Mesenchymal stem cell (in vitro differentiated cells and primary cell): ENCODE measurements around the gene TRHDE.
A peak's percentile ranks its signal among the peaks of the same experiment; 100 is the strongest.

Experiments used
- DNase-seq: peaks from one replicate; pipeline ENCODE4 v3.0.0-alpha.2; 2013
- H2AFZ ChIP-seq: one replicate; pipeline ENCODE4 v1.6.1; 2013; ENCODE audit warnings: low read depth, mild to moderate bottlenecking, control low read depth, inconsistent platforms, low read length, moderate library complexity
- H2AK5ac ChIP-seq: 2 replicates; pipeline ENCODE4 v1.6.1; 2013; ENCODE audit warnings: low read length, moderate library complexity, mild to moderate bottlenecking, inconsistent platforms; ENCODE audit not compliant: severe bottlenecking
- H2BK120ac ChIP-seq: one replicate; pipeline ENCODE4 v1.6.1; 2013; ENCODE audit warnings: low read depth, mild to moderate bottlenecking, inconsistent platforms, low read length, moderate library complexity
- H2BK12ac ChIP-seq, 2 experiments: one replicate each; pipeline ENCODE4 v1.6.1; 2013; ENCODE audit warnings: inconsistent platforms in 2 of 2, low read length in 2 of 2, mild to moderate bottlenecking in 2 of 2, moderate library complexity in 2 of 2, control low read depth in 1 of 2
- H2BK15ac ChIP-seq: one replicate; pipeline ENCODE4 v1.6.1; 2013; ENCODE audit warnings: mild to moderate bottlenecking, low read depth, inconsistent platforms; ENCODE audit not compliant: poor library complexity, severe bottlenecking
- H2BK5ac ChIP-seq: 2 replicates; pipeline ENCODE4 v1.6.1; 2013; ENCODE audit warnings: low read depth, mild to moderate bottlenecking, low read length, control low read depth, inconsistent platforms; ENCODE audit not compliant: poor library complexity, severe bottlenecking
- H3K14ac ChIP-seq, 2 experiments: one replicate each; pipeline ENCODE4 v1.6.1; 2013; ENCODE audit warnings: inconsistent platforms in 2 of 2, low read length in 2 of 2, control low read depth in 1 of 2, mild to moderate bottlenecking in 1 of 2, moderate library complexity in 1 of 2
- H3K18ac ChIP-seq, 2 experiments: one replicate each; pipeline ENCODE4 v1.6.1; 2013; ENCODE audit warnings: inconsistent platforms in 2 of 2, low read length in 2 of 2, control low read depth in 1 of 2, low read depth in 1 of 2, mild to moderate bottlenecking in 1 of 2
- H3K23ac ChIP-seq, 2 experiments: one replicate each; pipeline ENCODE4 v1.6.1; 2013; ENCODE audit warnings: inconsistent platforms in 2 of 2, low read length in 2 of 2, mild to moderate bottlenecking in 2 of 2, moderate library complexity in 2 of 2, control low read depth in 1 of 2
- H3K27ac ChIP-seq: 2 replicates; pipeline ENCODE4 v1.5.1; 2013; ENCODE audit warnings: mild to moderate bottlenecking, moderate library complexity, low read length, control low read depth, inconsistent platforms; ENCODE audit not compliant: poor library complexity, severe bottlenecking
- H3K27me3 ChIP-seq, 2 experiments: 2 replicates each; pipeline versions ENCODE4 v1.6.1 to v1.7.0; 2013; ENCODE audit warnings: low read length in 2 of 2, mild to moderate bottlenecking in 2 of 2, moderate library complexity in 2 of 2, control low read depth in 1 of 2, inconsistent platforms in 1 of 2; ENCODE audit not compliant: control insufficient read depth in 1 of 2, insufficient read depth in 1 of 2
- H3K36me3 ChIP-seq, 2 experiments: 2 replicates each; pipeline versions ENCODE4 v1.6.1 to v1.7.0; 2013; ENCODE audit warnings: low read length in 2 of 2, control low read depth in 1 of 2, inconsistent platforms in 1 of 2, low read depth in 1 of 2, mild to moderate bottlenecking in 1 of 2; ENCODE audit not compliant: insufficient read depth in 2 of 2, control insufficient read depth in 1 of 2
- H3K4ac ChIP-seq, 2 experiments: one replicate each; pipeline ENCODE4 v1.6.1; 2013; ENCODE audit warnings: inconsistent platforms in 2 of 2, low read length in 2 of 2, mild to moderate bottlenecking in 2 of 2, moderate library complexity in 2 of 2, control low read depth in 1 of 2, low read depth in 1 of 2
- H3K4me1 ChIP-seq: 2 replicates; pipeline ENCODE4 v1.6.1; 2013; ENCODE audit warnings: low read depth, low read length, control low read depth; ENCODE audit not compliant: control insufficient read depth, insufficient read depth
- H3K4me2 ChIP-seq: 2 replicates; pipeline ENCODE4 v1.6.1; 2013; ENCODE audit warnings: low read length, mild to moderate bottlenecking, inconsistent platforms; ENCODE audit not compliant: poor library complexity, severe bottlenecking
- H3K4me3 ChIP-seq, 2 experiments: 2 replicates each; pipeline versions ENCODE4 v1.5.1 to v1.7.0; 2013; ENCODE audit warnings: low read length in 2 of 2, mild to moderate bottlenecking in 2 of 2, control low read depth in 1 of 2, low read depth in 1 of 2; ENCODE audit not compliant: insufficient read depth in 1 of 2
- H3K79me1 ChIP-seq: replicated peaks from 2 replicates; pipeline ENCODE4 v1.6.1; 2013; ENCODE audit warnings: mild to moderate bottlenecking, control low read depth, low read length, inconsistent platforms; ENCODE audit not compliant: poor library complexity, severe bottlenecking
- H3K9ac ChIP-seq: 2 replicates; pipeline ENCODE4 v1.7.0; 2013; ENCODE audit warnings: mild to moderate bottlenecking, low read length, moderate library complexity
- H3K9me3 ChIP-seq: 2 replicates; pipeline ENCODE4 v1.7.0; 2013; ENCODE audit warnings: mild to moderate bottlenecking, low read length; ENCODE audit not compliant: control insufficient read depth
- H4K8ac ChIP-seq: one replicate; pipeline ENCODE4 v1.6.1; 2013; ENCODE audit warnings: inconsistent platforms, mild to moderate bottlenecking, low read length, moderate library complexity
- H4K91ac ChIP-seq: one replicate; pipeline ENCODE4 v1.6.1; 2013; ENCODE audit warnings: mild to moderate bottlenecking, low read length, inconsistent platforms
- WGBS: methylation state at CpG from one replicate; pipeline ENCODE4 v1.1.7; 2013; ENCODE audit warnings: mixed read lengths; 5-methylcytosine and 5-hydroxymethylcytosine counted together

Gene TRHDE

GRCh38 chr12:72491426-72491825, 219.3 kb downstream of the TRHDE start:
- no peak overlapping the region for H2AK5ac ChIP-seq
- H3K9me3 ChIP-seq = peaks cover 16% of the 10 kb centered on the region
- H2AFZ ChIP-seq = no peak overlapping the region
- no peaks in the 10 kb centered on the region for H3K36me3 ChIP-seq
- H4K91ac ChIP-seq = no peak overlapping the region
- no peak overlapping the region for H3K27ac ChIP-seq
- no peak overlapping the region for H2BK120ac ChIP-seq
- no peak overlapping the region for H4K8ac ChIP-seq
- no peak overlapping the region for H2BK15ac ChIP-seq
- DNase-seq = no peak
- no peak overlapping the region for H3K14ac ChIP-seq
- H3K4me2 ChIP-seq = no peak overlapping the region
- H2BK5ac ChIP-seq = no peak overlapping the region
- H3K18ac ChIP-seq = no peak overlapping the region
- no peak overlapping the region for H3K4me3 ChIP-seq
- H3K4ac ChIP-seq = no peak overlapping the region
- H3K27me3 ChIP-seq = no peaks in the 10 kb centered on the region
- H3K9ac ChIP-seq = no peak overlapping the region
- H2BK12ac ChIP-seq = no peak overlapping the region
- no peak overlapping the region for H3K23ac ChIP-seq
- no peaks in the 10 kb centered on the region for H3K4me1 ChIP-seq
- 97% methylated on average over 3 of the region's 4 CpGs for WGBS
- H3K79me1 ChIP-seq = no peaks in the 10 kb centered on the region

DNA sequence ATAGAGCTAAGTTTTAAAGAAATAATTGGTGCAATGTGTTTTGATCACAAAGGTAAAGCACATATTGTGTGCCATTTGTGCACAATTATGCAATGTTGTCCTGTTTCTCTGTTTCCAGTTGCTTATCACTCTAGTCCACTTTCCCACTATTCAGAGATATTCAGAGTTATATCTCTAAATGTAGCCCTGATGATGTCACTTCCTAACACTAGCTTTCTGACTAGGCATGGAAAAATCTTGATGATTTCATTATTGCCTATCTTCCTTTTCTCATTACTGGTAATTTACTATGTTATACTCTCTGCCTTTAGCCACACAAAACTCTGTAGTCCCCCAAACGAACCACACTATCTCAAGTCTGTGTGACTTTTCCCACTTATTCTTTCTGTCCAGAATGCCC, 221.2 kb downstream of the TRHDE start:
- Histone ChIP-seq H3K27ac (no peak overlapping the region), H3K79me1 (no peaks in the 10 kb centered on the region), H2AK5ac (no peak overlapping the region), H2BK15ac (no peak overlapping the region), H3K27me3 (no peaks in the 10 kb centered on the region), H3K14ac (no peak overlapping the region), H3K18ac (no peak overlapping the region), H2BK5ac (no peak overlapping the region), H3K4me1 (no peaks in the 10 kb centered on the region), H3K4ac (no peak overlapping the region), H3K4me2 (no peak overlapping the region), H4K8ac (no peak overlapping the region), H2AFZ (no peak overlapping the region), H2BK12ac (no peak overlapping the region), H3K36me3 (no peaks in the 10 kb centered on the region), H3K9ac (no peak overlapping the region), H3K9me3 (peaks cover 4% of the 10 kb centered on the region), H3K23ac (no peak overlapping the region), H3K4me3 (no peak overlapping the region), H2BK120ac (no peak overlapping the region), H4K91ac (no peak overlapping the region)
- 58% methylated on average over 1 of the region's 1 CpG for WGBS
- peak; percentile 15 for DNase-seq

DNA sequence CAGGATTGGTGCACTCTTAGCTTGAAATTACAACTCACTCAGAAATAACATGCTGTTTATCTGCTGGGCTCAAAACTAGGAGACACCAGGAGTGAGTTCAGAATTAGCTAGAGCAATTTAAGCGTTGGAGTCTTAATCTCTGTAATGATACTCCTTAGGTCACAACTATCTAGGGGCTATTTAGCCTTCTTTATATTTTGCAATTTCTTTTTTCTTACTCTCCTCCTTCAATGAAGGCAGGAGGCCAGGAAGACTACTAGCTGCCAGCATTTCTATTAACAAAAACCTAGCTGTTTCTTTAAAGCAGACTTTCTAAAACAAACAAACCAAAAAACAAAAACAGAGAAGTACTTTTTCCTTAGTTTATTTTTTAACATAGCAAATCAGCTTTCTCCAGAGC, 226.2 kb downstream of the TRHDE start:
- Histone ChIP-seq H3K14ac (no peak overlapping the region), H3K4me2 (no peak overlapping the region), H4K91ac (no peak overlapping the region), H3K27me3 (no peaks in the 10 kb centered on the region), H2AFZ (no peak overlapping the region), H2BK5ac (no peak overlapping the region), H4K8ac (no peak overlapping the region), H3K27ac (no peak overlapping the region), H2BK12ac (no peak overlapping the region), H2AK5ac (no peak overlapping the region), H2BK120ac (no peak overlapping the region), H3K23ac (no peak overlapping the region), H3K18ac (no peak overlapping the region), H3K4ac (no peak overlapping the region), H3K36me3 (no peaks in the 10 kb centered on the region), H3K4me3 (no peak overlapping the region), H3K9ac (no peak overlapping the region), H3K79me1 (no peaks in the 10 kb centered on the region), H3K4me1 (no peaks in the 10 kb centered on the region), H2BK15ac (no peak overlapping the region), H3K9me3 (no peaks in the 10 kb centered on the region)
- DNase-seq = no peak
- 90% methylated on average over 1 of the region's 1 CpG for WGBS

- Histone ChIP-seq H2AFZ (no peak overlapping the region), H3K4me1 (no peaks in the 10 kb centered on the region), H2BK12ac (no peak overlapping the region), H3K27me3 (no peaks in the 10 kb centered on the region), H2BK120ac (no peak overlapping the region), H2BK15ac (no peak overlapping the region), H3K18ac (no peak overlapping the region), H4K8ac (no peak overlapping the region), H3K4me2 (no peak overlapping the region), H3K9ac (no peak overlapping the region), H3K79me1 (no peaks in the 10 kb centered on the region), H3K14ac (no peak overlapping the region), H3K36me3 (no peaks in the 10 kb centered on the region), H3K27ac (no peak overlapping the region), H4K91ac (no peak overlapping the region), H3K4ac (no peak overlapping the region), H3K9me3 (no peaks in the 10 kb centered on the region), H3K23ac (no peak overlapping the region), H2BK5ac (no peak overlapping the region), H3K4me3 (no peak overlapping the region), H2AK5ac (no peak overlapping the region)
- DNase-seq = no peak
- 90% methylated on average over 3 of the region's 5 CpGs for WGBS
Measured at GRCh38 chr12:72499244-72499643, 227.1 kb downstream of the TRHDE start.
